GM12892 (cell line): ENCODE data around the gene ECE1.

ENCODE experiments used
- POLR2A ChIP-seq: IDR thresholded peaks from 2 replicates; pipeline ENCODE4 v1.6.1; 2011; ENCODE audit warnings: low read depth, low read length, control low read depth
- TAF1 ChIP-seq: IDR thresholded peaks from 2 replicates; pipeline ENCODE4 v1.6.1; 2011; ENCODE audit warnings: low read depth, mild to moderate bottlenecking, control low read depth, low read length, borderline replicate concordance

DNA sequence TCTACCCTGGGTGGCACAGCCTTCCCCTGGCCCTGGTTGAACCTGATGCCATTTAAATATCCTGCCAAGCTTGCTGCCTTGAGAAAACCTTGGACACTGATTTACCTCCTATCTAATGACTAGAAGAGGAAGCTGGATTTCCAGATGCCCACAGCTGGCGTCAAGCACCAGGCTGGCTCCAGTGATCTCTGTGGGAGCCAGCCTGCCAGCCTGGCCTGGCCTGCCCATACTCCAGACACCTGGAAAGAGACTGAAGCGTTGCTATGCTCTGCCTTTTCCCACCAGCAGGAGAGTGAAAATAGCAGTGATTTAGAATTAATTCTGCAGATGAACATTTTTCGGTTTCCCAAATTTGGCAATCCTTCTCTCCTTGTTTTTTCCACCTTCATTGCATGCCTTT lies 102.0 kb downstream of the ECE1 start:
- TF ChIP-seq TAF1 (no peak), POLR2A (no peak)
